ENCODE data around the gene ADCK2.

Gene ADCK2

DNA sequence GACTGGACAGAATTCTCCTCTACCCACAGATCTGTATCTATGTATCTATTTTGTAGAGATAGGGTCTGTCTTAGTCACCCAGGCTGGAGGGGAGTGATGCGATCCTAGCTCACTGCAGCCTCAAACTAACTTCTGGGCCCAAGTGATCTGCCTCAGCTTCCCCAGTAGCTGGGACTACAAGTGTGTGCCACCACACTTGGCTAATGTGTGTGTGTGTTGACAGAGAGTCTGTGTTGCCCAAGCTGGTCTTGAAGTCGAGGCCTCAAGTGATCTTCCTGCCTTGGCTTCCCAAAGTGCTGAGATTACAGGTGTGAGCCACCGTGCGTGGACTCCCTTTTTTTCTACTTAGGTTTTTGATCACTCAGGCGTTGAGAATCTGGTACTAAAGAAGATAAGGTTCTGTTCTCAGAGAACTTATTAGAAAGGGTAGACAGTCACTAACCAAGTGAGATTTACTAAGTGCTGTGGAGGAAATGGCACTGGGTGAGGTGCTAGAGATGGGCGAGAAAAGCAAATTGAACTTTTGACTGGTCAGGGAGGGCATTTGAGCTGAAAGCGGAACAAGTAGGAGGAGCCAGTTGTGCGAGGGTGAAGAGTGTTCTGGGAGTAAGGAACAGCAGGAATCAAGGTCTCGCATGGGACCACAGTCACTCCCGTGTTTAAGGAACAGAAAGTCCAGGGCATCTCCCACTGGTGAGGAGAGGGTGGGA lies 41.7 kb downstream of the ADCK2 start:
- ChIA-PET CTCF (no interaction called here), POLR2A (no interaction called here)
- DNase-seq (ENCODE audit: extremely low spot score), result no peak
- no peak for TF ChIP-seq SP1 (IDR thresholded peaks at IDR 0.05)
- no peak for TF ChIP-seq FOXA1 (IDR thresholded peaks at IDR 0.05)
- no peak for TF ChIP-seq FOXM1 (IDR thresholded peaks at IDR 0.05; ENCODE audit: borderline replicate concordance)
- TF ChIP-seq L3MBTL2 (conservative IDR thresholded peaks at IDR 0.05), result no peak
- TF ChIP-seq, protein P1, sequence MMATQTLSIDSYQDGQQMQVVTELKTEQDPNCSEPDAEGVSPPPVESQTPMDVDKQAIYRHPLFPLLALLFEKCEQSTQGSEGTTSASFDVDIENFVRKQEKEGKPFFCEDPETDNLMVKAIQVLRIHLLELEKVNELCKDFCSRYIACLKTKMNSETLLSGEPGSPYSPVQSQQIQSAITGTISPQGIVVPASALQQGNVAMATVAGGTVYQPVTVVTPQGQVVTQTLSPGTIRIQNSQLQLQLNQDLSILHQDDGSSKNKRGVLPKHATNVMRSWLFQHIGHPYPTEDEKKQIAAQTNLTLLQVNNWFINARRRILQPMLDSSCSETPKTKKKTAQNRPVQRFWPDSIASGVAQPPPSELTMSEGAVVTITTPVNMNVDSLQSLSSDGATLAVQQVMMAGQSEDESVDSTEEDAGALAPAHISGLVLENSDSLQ (IDR thresholded peaks at IDR 0.05), result no peak
- TF ChIP-seq FOXK2 (IDR thresholded peaks at IDR 0.05), result no peak
- TF ChIP-seq TARDBP (IDR thresholded peaks at IDR 0.05), result no peak
- no peak for TF ChIP-seq ZNF384 (IDR thresholded peaks at IDR 0.05)
- TF ChIP-seq BHLHE40 (IDR thresholded peaks at IDR 0.05; ENCODE audit: borderline replicate concordance), result no peak
- no peak for TF ChIP-seq ELF4 (IDR thresholded peaks at IDR 0.05)

- CTCF ChIA-PET, result no interaction called here
- no peak for DNase-seq (ENCODE audit: extremely low spot score)
- no peak for TF ChIP-seq L3MBTL2 (conservative IDR thresholded peaks at IDR 0.05)
- no peak for TF ChIP-seq BHLHE40 (IDR thresholded peaks at IDR 0.05; ENCODE audit: borderline replicate concordance)
- no peak for TF ChIP-seq FOXM1 (IDR thresholded peaks at IDR 0.05; ENCODE audit: borderline replicate concordance)
- no peak for TF ChIP-seq SP1 (IDR thresholded peaks at IDR 0.05)
- TF ChIP-seq NFRKB (IDR thresholded peaks at IDR 0.05), result no peak
- no peak for TF ChIP-seq FOXA1 (IDR thresholded peaks at IDR 0.05)
- no peak for TF ChIP-seq ELF4 (IDR thresholded peaks at IDR 0.05)
- TF ChIP-seq FOXK2 (IDR thresholded peaks at IDR 0.05), result no peak
- no peak for TF ChIP-seq SUZ12 (IDR thresholded peaks at IDR 0.05)
- TF ChIP-seq CTBP1 (IDR thresholded peaks at IDR 0.05; ENCODE audit: borderline replicate concordance), result no peak
- TF ChIP-seq, protein P1 (IDR thresholded peaks at IDR 0.05), result no peak
- TF ChIP-seq HDGF (IDR thresholded peaks at IDR 0.05; ENCODE audit: borderline replicate concordance), result no peak
- no peak for TF ChIP-seq TARDBP (IDR thresholded peaks at IDR 0.05)
- no peak for TF ChIP-seq LEF1 (IDR thresholded peaks at IDR 0.05; ENCODE audit: borderline replicate concordance)
- no peak for TF ChIP-seq ZNF384 (IDR thresholded peaks at IDR 0.05)
- no peak for TF ChIP-seq ARNT (IDR thresholded peaks at IDR 0.05)
- POLR2A ChIA-PET, result no interaction called here
These were observed 47.0 kb downstream of the ADCK2 start for GRCh38 chr7:140719721-140720120.

- TF ChIP-seq NFRKB (IDR thresholded peaks at IDR 0.05), result no peak
- TF ChIP-seq FOXK2 (IDR thresholded peaks at IDR 0.05), result no peak
- TF ChIP-seq, protein P1 (IDR thresholded peaks at IDR 0.05), result no peak
- no peak for TF ChIP-seq LEF1 (IDR thresholded peaks at IDR 0.05; ENCODE audit: borderline replicate concordance)
- no peak for TF ChIP-seq SUZ12 (IDR thresholded peaks at IDR 0.05)
- no peak for TF ChIP-seq HDGF (IDR thresholded peaks at IDR 0.05; ENCODE audit: borderline replicate concordance)
- TF ChIP-seq TARDBP (IDR thresholded peaks at IDR 0.05), result no peak
- TF ChIP-seq BHLHE40 (IDR thresholded peaks at IDR 0.05; ENCODE audit: borderline replicate concordance), result no peak
- TF ChIP-seq FOXM1 (IDR thresholded peaks at IDR 0.05; ENCODE audit: borderline replicate concordance), result no peak
- no peak for TF ChIP-seq FOXA1 (IDR thresholded peaks at IDR 0.05)
- ChIA-PET POLR2A (no interaction called here), CTCF (interaction anchor here (0.6 kb wide), 1 partner anchor 197 kb away, joined by 6 read pairs; no protein-coding TSS in a partner anchor)
- no peak for DNase-seq (ENCODE audit: extremely low spot score)
These were observed 49.5 kb downstream of the ADCK2 start for GRCh38 chr7:140722254-140722653.

DNA sequence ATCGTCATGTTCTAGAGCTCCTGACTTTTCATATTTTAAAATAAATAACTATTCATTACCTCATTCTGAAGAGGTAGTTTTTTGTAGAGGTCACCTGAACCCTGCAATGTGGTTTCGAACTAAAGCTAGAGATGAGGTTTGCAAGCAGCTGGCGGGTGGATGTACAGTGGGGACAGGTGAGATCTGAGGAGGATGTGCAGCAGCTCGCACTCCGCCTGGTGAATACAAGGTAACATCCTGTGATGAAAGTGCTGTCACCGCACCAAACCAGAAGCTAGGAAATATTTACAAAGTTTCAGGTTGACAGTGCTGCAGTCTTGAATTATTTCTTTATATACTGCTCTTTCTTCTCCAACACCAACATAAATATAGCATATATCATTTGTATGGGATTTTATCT lies 50.3 kb downstream of the ADCK2 start:
- DNase-seq (ENCODE audit: extremely low spot score), result no peak
- ChIA-PET POLR2A (interaction anchor here (0.9 kb wide), 1 partner anchor 48 kb away, joined by 4 read pairs; no protein-coding TSS in a partner anchor), CTCF (interaction anchor here (0.6 to 1.0 kb wide), 2 partner anchors 33 to 198 kb away, joined by 3 to 6 read pairs; no protein-coding TSS in a partner anchor)
- no peak for TF ChIP-seq TARDBP (IDR thresholded peaks at IDR 0.05)
- no peak for TF ChIP-seq ELF4 (IDR thresholded peaks at IDR 0.05)
- no peak for TF ChIP-seq HDGF (IDR thresholded peaks at IDR 0.05; ENCODE audit: borderline replicate concordance)
- no peak for TF ChIP-seq BHLHE40 (IDR thresholded peaks at IDR 0.05; ENCODE audit: borderline replicate concordance)
- no peak for TF ChIP-seq ARNT (IDR thresholded peaks at IDR 0.05)

DNA sequence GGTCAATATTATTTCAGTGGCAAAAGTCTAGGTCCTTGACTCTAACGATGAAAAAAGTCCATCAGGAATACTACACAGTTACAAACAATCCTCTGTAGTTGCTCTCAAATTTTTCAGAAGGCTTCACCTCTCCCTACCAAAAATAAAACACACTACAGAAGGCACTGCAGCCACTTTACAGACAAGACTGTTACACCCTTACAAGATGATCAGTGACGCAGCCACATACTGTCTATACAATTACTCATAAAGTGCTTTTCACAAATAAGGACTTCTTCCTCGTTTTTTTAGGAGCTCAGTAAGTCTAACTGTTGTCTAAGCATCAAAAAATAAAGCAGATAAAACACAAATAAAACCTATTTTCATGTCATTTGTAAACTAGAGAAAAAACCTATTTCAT lies 50.8 kb downstream of the ADCK2 start:
- TF ChIP-seq LEF1 (IDR thresholded peaks at IDR 0.05; ENCODE audit: borderline replicate concordance), result no peak
- TF ChIP-seq FOXA1 (IDR thresholded peaks at IDR 0.05), result no peak
- TF ChIP-seq SP1 (IDR thresholded peaks at IDR 0.05), result no peak
- no peak for TF ChIP-seq ARNT (IDR thresholded peaks at IDR 0.05)
- TF ChIP-seq ELF4 (IDR thresholded peaks at IDR 0.05), result no peak
- TF ChIP-seq BHLHE40 (IDR thresholded peaks at IDR 0.05; ENCODE audit: borderline replicate concordance), result no peak
- TF ChIP-seq CTBP1 (IDR thresholded peaks at IDR 0.05; ENCODE audit: borderline replicate concordance), result no peak
- TF ChIP-seq ZNF384 (IDR thresholded peaks at IDR 0.05), result no peak
- no peak for TF ChIP-seq NFRKB (IDR thresholded peaks at IDR 0.05)
- TF ChIP-seq HDGF (IDR thresholded peaks at IDR 0.05; ENCODE audit: borderline replicate concordance), result no peak
- TF ChIP-seq FOXM1 (IDR thresholded peaks at IDR 0.05; ENCODE audit: borderline replicate concordance), result no peak
- TF ChIP-seq, protein P1 (IDR thresholded peaks at IDR 0.05), result no peak
- TF ChIP-seq FOXK2 (IDR thresholded peaks at IDR 0.05), result no peak
- TF ChIP-seq TARDBP (IDR thresholded peaks at IDR 0.05), result no peak
- TF ChIP-seq L3MBTL2 (conservative IDR thresholded peaks at IDR 0.05), result no peak
- TF ChIP-seq SUZ12 (IDR thresholded peaks at IDR 0.05), result no peak
- ChIA-PET CTCF (interaction anchor here (0.6 to 1.0 kb wide), 3 partner anchors 33 to 926 kb away, joined by 3 read pairs; no protein-coding TSS in a partner anchor), POLR2A (interaction anchor here (0.9 kb wide), 1 partner anchor 48 kb away, joined by 4 read pairs; no protein-coding TSS in a partner anchor)
- no peak for DNase-seq (ENCODE audit: extremely low spot score)

All from HEK293T (cell line).